ENCODE measurements around the gene KCNJ5. TPM values are rescaled to one million over a fixed set of nuclear protein-coding genes. Genes with fewer than 3 reads are reported as not detected.

The KCNJ5 gene
- total RNA-seq, 1 donor from 2014 or later, result 0.52 TPM

- no peak overlapping the region for H3K4me3 ChIP-seq (ENCODE audit: low read length in 3 of 3)
- peaks cover 0 to 6% (median 3%) of the 10 kb centered on the region in 3 donors for H3K27me3 ChIP-seq (ENCODE audit: control insufficient read depth in 3 of 3, insufficient read depth in 3 of 3, low read length in 3 of 3)
- no peaks in the 10 kb centered on the region for H3K9me3 ChIP-seq (ENCODE audit: control insufficient read depth in 3 of 3, low read length in 3 of 3)
- H3K27ac ChIP-seq (ENCODE audit: low read depth, low read length), result no peak overlapping the region
- H3K4me1 ChIP-seq (ENCODE audit: control insufficient read depth in 3 of 3, insufficient read depth in 3 of 3, low read length in 3 of 3), result peaks cover 0 to 7% (median 0%) of the 10 kb centered on the region in 3 donors
- no peaks in the 10 kb centered on the region for H3K36me3 ChIP-seq (ENCODE audit: control insufficient read depth in 3 of 3, insufficient read depth in 3 of 3, low read length in 3 of 3)
- no peak overlapping the region for H3K9ac ChIP-seq (ENCODE audit: low read depth in 1 of 3, low read length in 3 of 3)
Measured at GRCh38 chr11:128927108-128927461, 35.9 kb downstream of the KCNJ5 start.

DNA sequence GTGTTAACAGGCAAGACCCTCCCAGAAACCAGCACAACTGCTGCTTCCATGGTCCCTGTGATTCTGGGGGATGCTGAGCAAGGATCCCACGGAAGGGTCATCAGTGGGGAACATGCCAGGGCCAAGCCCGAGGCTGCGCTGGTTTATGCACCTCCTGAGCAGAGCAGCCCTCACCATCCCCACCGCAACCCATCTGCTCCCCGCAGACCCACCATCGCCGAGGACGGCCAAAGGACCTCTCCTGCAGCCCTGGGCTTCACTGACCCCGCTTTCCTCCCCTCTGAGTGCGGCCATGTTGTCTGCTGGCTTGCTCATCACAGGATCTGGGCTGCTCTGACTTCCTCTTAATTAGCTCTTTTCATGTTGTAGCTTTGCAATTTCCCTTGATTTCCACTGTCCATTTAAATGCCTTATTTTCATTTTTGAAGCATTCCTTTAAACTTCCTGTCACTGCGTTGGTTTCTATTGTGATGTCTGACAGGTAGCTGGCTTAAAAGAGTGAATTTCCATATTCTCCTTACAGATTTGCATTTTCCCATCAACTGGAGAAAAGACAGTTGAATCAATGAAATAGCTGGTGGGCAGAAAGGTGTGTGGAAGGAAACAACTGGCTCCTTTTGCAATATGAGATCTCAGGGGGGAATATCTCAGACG lies 36.7 kb downstream of the KCNJ5 start:
- peaks cover 0 to 11% (median 0%) of the 10 kb centered on the region in 3 donors for H3K4me1 ChIP-seq (ENCODE audit: control insufficient read depth in 3 of 3, insufficient read depth in 3 of 3, low read length in 3 of 3)
- peaks cover 0 to 6% (median 3%) of the 10 kb centered on the region in 3 donors for H3K27me3 ChIP-seq (ENCODE audit: control insufficient read depth in 3 of 3, insufficient read depth in 3 of 3, low read length in 3 of 3)
- H3K27ac ChIP-seq (ENCODE audit: low read depth, low read length), result no peak overlapping the region

GRCh38 chr11:128928400-128928799 lies 37.2 kb downstream of the KCNJ5 start:
- Histone ChIP-seq H3K36me3 (ENCODE audit: control insufficient read depth in 3 of 3, insufficient read depth in 3 of 3, low read length in 3 of 3) (no peaks in the 10 kb centered on the region), H3K9me3 (ENCODE audit: control insufficient read depth in 3 of 3, low read length in 3 of 3) (no peaks in the 10 kb centered on the region), H3K27ac (ENCODE audit: low read depth, low read length) (no peak overlapping the region), H3K27me3 (ENCODE audit: control insufficient read depth in 3 of 3, insufficient read depth in 3 of 3, low read length in 3 of 3) (peaks cover 0 to 6% (median 3%) of the 10 kb centered on the region in 3 donors), H3K4me3 (ENCODE audit: low read length in 3 of 3) (no peak overlapping the region), H3K4me1 (ENCODE audit: control insufficient read depth in 3 of 3, insufficient read depth in 3 of 3, low read length in 3 of 3) (peaks cover 0 to 11% (median 0%) of the 10 kb centered on the region in 3 donors), H3K9ac (ENCODE audit: low read depth in 1 of 3, low read length in 3 of 3) (no peak overlapping the region)

More for the DNA sequence above, 36.7 kb downstream of the KCNJ5 start:
- no peak overlapping the region for H3K4me3 ChIP-seq (ENCODE audit: low read length in 3 of 3)
- H3K9me3 ChIP-seq (ENCODE audit: control insufficient read depth in 3 of 3, low read length in 3 of 3), result no peaks in the 10 kb centered on the region
- no peaks in the 10 kb centered on the region for H3K36me3 ChIP-seq (ENCODE audit: control insufficient read depth in 3 of 3, insufficient read depth in 3 of 3, low read length in 3 of 3)
- no peak overlapping the region for H3K9ac ChIP-seq (ENCODE audit: low read depth in 1 of 3, low read length in 3 of 3)

- Histone ChIP-seq H3K27ac (ENCODE audit: low read depth, low read length) (no peak overlapping the region), H3K4me1 (ENCODE audit: control insufficient read depth in 3 of 3, insufficient read depth in 3 of 3, low read length in 3 of 3) (peaks cover 0 to 11% (median 0%) of the 10 kb centered on the region in 3 donors), H3K4me3 (ENCODE audit: low read length in 3 of 3) (no peak overlapping the region), H3K27me3 (ENCODE audit: control insufficient read depth in 3 of 3, insufficient read depth in 3 of 3, low read length in 3 of 3) (peaks cover 0 to 6% (median 3%) of the 10 kb centered on the region in 3 donors), H3K9ac (ENCODE audit: low read depth in 1 of 3, low read length in 3 of 3) (no peak overlapping the region), H3K9me3 (ENCODE audit: control insufficient read depth in 3 of 3, low read length in 3 of 3) (no peaks in the 10 kb centered on the region), H3K36me3 (ENCODE audit: control insufficient read depth in 3 of 3, insufficient read depth in 3 of 3, low read length in 3 of 3) (no peaks in the 10 kb centered on the region)
Measured at GRCh38 chr11:128929468-128929867, 38.3 kb downstream of the KCNJ5 start.

DNA sequence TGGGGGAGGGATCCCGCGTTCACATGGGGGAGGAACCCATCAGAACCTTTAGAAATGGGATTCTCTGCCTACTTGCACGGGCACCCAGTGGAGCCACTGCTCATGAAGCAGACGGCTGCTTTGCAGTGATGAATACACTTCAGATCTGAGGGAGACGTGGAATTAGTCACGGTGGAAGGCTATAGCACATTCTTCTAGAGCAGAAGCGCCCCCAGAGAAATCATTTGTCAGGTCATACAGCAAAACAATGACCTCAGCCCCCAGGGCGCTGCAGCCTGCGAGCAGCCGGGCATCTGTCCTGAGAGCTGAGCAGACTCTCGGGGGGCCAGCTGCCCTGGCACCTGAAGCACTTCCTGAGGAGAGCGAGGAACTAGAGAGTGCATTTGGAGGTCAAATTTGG lies 38.8 kb downstream of the KCNJ5 start:
- Histone ChIP-seq H3K9ac (ENCODE audit: low read depth in 1 of 3, low read length in 3 of 3) (no peak overlapping the region), H3K27me3 (ENCODE audit: control insufficient read depth in 3 of 3, insufficient read depth in 3 of 3, low read length in 3 of 3) (peaks cover 0 to 6% (median 3%) of the 10 kb centered on the region in 3 donors), H3K36me3 (ENCODE audit: control insufficient read depth in 3 of 3, insufficient read depth in 3 of 3, low read length in 3 of 3) (no peaks in the 10 kb centered on the region), H3K27ac (ENCODE audit: low read depth, low read length) (no peak overlapping the region), H3K9me3 (ENCODE audit: control insufficient read depth in 3 of 3, low read length in 3 of 3) (no peaks in the 10 kb centered on the region), H3K4me1 (ENCODE audit: control insufficient read depth in 3 of 3, insufficient read depth in 3 of 3, low read length in 3 of 3) (peaks cover 0 to 11% (median 0%) of the 10 kb centered on the region in 3 donors), H3K4me3 (ENCODE audit: low read length in 3 of 3) (no peak overlapping the region)

- H3K4me3 ChIP-seq (ENCODE audit: low read length in 3 of 3), result no peak overlapping the region
Measured at GRCh38 chr11:128931066-128931465, 39.9 kb downstream of the KCNJ5 start.

GRCh38 chr11:128931668-128932067 lies 40.5 kb downstream of the KCNJ5 start:
- Histone ChIP-seq H3K9ac (ENCODE audit: low read depth in 1 of 3, low read length in 3 of 3) (no peak overlapping the region), H3K9me3 (ENCODE audit: control insufficient read depth in 3 of 3, low read length in 3 of 3) (no peaks in the 10 kb centered on the region), H3K4me3 (ENCODE audit: low read length in 3 of 3) (no peak overlapping the region), H3K36me3 (ENCODE audit: control insufficient read depth in 3 of 3, insufficient read depth in 3 of 3, low read length in 3 of 3) (no peaks in the 10 kb centered on the region), H3K4me1 (ENCODE audit: control insufficient read depth in 3 of 3, insufficient read depth in 3 of 3, low read length in 3 of 3) (peaks cover 0 to 11% (median 0%) of the 10 kb centered on the region in 3 donors), H3K27me3 (ENCODE audit: control insufficient read depth in 3 of 3, insufficient read depth in 3 of 3, low read length in 3 of 3) (peaks cover 0 to 5% (median 3%) of the 10 kb centered on the region in 3 donors), H3K27ac (ENCODE audit: low read depth, low read length) (no peak overlapping the region)

More at GRCh38 chr11:128931066-128931465, 39.9 kb downstream of the KCNJ5 start:
- no peaks in the 10 kb centered on the region for H3K9me3 ChIP-seq (ENCODE audit: control insufficient read depth in 3 of 3, low read length in 3 of 3)
- no peak overlapping the region for H3K9ac ChIP-seq (ENCODE audit: low read depth in 1 of 3, low read length in 3 of 3)
- no peaks in the 10 kb centered on the region for H3K36me3 ChIP-seq (ENCODE audit: control insufficient read depth in 3 of 3, insufficient read depth in 3 of 3, low read length in 3 of 3)
- H3K27ac ChIP-seq (ENCODE audit: low read depth, low read length), result no peak overlapping the region
- H3K4me1 ChIP-seq (ENCODE audit: control insufficient read depth in 3 of 3, insufficient read depth in 3 of 3, low read length in 3 of 3), result peaks cover 0 to 11% (median 0%) of the 10 kb centered on the region in 3 donors
- H3K27me3 ChIP-seq (ENCODE audit: control insufficient read depth in 3 of 3, insufficient read depth in 3 of 3, low read length in 3 of 3), result peaks cover 0 to 6% (median 3%) of the 10 kb centered on the region in 3 donors

DNA sequence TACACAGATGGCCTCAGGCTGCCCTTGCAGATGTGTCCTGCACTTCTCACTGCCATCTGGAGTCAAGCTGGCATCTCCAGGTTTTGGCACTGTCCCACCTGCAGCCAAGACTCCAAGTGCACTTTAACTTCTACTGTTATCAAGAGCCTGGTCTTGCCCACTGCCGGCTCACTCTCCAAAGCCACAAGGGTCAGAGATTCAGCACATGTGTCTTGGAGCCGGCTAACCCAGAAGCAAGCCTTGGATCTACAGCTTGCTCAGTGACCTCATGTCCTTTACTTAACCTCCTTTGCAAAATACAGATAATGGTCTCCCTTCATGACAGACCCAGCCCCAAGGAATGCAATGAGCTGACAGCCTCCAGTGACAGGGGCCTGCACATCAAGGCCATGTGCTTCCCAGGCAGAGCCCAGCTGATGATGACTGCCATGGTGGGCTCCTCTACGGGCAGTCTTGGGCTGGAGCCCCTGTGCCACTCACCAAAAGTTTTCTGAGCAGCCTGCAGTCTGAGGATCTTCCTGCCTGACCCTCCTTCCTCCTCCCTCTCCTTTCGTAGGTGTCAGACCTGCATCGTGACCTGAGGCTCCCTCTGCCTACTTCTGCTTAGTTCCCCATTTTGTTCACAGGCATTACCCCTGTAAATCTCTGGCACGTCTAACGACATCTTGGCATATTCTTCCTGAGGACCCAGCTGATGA lies 42.5 kb downstream of the KCNJ5 start:
- H3K9me3 ChIP-seq (ENCODE audit: control insufficient read depth in 3 of 3, low read length in 3 of 3), result no peaks in the 10 kb centered on the region
- no peak overlapping the region for H3K27ac ChIP-seq (ENCODE audit: low read depth, low read length)
- no peak overlapping the region for H3K4me3 ChIP-seq (ENCODE audit: low read length in 3 of 3)
- H3K27me3 ChIP-seq (ENCODE audit: control insufficient read depth in 3 of 3, insufficient read depth in 3 of 3, low read length in 3 of 3), result peaks cover 0 to 9% (median 3%) of the 10 kb centered on the region in 3 donors
- H3K36me3 ChIP-seq (ENCODE audit: control insufficient read depth in 3 of 3, insufficient read depth in 3 of 3, low read length in 3 of 3), result no peaks in the 10 kb centered on the region
- no peak overlapping the region for H3K9ac ChIP-seq (ENCODE audit: low read depth in 1 of 3, low read length in 3 of 3)
- H3K4me1 ChIP-seq (ENCODE audit: control insufficient read depth in 3 of 3, insufficient read depth in 3 of 3, low read length in 3 of 3), result peaks cover 0 to 11% (median 0%) of the 10 kb centered on the region in 3 donors

DNA sequence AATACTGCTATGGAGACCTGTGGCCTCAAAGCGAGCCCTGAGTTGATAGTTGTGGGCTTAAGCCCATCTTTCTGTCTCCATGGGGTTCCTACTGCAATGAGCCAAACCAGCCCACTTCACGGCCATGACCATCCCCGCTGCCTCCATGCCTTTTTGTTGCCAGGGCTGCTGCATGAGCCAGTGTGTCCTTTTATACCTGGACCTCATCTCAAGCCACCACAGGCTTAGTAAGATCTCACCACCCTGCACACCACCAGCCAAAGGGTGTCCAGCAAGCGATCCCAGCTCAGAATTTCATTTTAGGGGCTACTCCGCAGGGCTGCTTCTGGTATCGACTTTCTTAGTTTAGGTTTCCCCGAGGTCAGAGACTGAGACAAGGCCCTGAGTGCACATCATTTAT lies 43.2 kb downstream of the KCNJ5 start:
- no peaks in the 10 kb centered on the region for H3K9me3 ChIP-seq (ENCODE audit: control insufficient read depth in 3 of 3, low read length in 3 of 3)
- no peak overlapping the region for H3K27ac ChIP-seq (ENCODE audit: low read depth, low read length)
- H3K4me3 ChIP-seq (ENCODE audit: low read length in 3 of 3), result no peak overlapping the region
- no peaks in the 10 kb centered on the region for H3K36me3 ChIP-seq (ENCODE audit: control insufficient read depth in 3 of 3, insufficient read depth in 3 of 3, low read length in 3 of 3)
- peaks cover 0 to 11% (median 0%) of the 10 kb centered on the region in 3 donors for H3K4me1 ChIP-seq (ENCODE audit: control insufficient read depth in 3 of 3, insufficient read depth in 3 of 3, low read length in 3 of 3)
- no peak overlapping the region for H3K9ac ChIP-seq (ENCODE audit: low read depth in 1 of 3, low read length in 3 of 3)
- H3K27me3 ChIP-seq (ENCODE audit: control insufficient read depth in 3 of 3, insufficient read depth in 3 of 3, low read length in 3 of 3), result peaks cover 3 to 17% (median 3%) of the 10 kb centered on the region in 3 donors

DNA sequence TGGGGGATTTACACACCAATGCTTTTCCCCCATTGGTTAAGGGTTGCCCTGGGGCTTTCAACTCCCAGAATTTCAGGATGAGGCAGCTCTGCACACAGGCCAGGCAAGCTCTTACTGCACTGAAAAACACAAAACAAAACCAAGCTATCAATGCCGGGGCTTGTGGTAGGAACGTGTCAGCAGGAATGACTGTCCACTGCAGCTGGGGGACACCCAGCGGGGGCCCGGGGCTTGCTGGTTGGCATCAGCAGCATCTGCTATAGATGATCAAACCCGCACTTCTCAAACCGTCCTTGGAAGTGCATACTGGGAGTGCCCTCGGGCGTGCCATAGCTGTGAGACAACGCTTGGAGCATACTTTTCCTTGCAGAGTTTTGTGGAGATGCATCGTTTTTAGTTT lies 43.8 kb downstream of the KCNJ5 start:
- Histone ChIP-seq H3K9me3 (ENCODE audit: control insufficient read depth in 3 of 3, low read length in 3 of 3) (no peaks in the 10 kb centered on the region), H3K4me3 (ENCODE audit: low read length in 3 of 3) (no peak overlapping the region), H3K27ac (ENCODE audit: low read depth, low read length) (no peak overlapping the region), H3K4me1 (ENCODE audit: control insufficient read depth in 3 of 3, insufficient read depth in 3 of 3, low read length in 3 of 3) (peaks cover 0 to 11% (median 0%) of the 10 kb centered on the region in 3 donors), H3K9ac (ENCODE audit: low read depth in 1 of 3, low read length in 3 of 3) (no peak overlapping the region), H3K27me3 (ENCODE audit: control insufficient read depth in 3 of 3, insufficient read depth in 3 of 3, low read length in 3 of 3) (peaks cover 4 to 20% (median 6%) of the 10 kb centered on the region in 3 donors), H3K36me3 (ENCODE audit: control insufficient read depth in 3 of 3, insufficient read depth in 3 of 3, low read length in 3 of 3) (no peaks in the 10 kb centered on the region)
